Liver (tissue), 9 donors: ENCODE measurements around the gene TAL2. TPM values are rescaled to one million over a fixed set of nuclear protein-coding genes. Genes with fewer than 3 reads are reported as not detected.

ENCODE experiments used
- DNase-seq: peaks from one replicate; pipeline ENCODE4 v3.0.0-alpha.2; 2017; ENCODE audit warnings: low spot score
- H3K27ac ChIP-seq, 2 donors: one replicate each; pipeline ENCODE4 v1.7.0; 2013; ENCODE audit warnings: inconsistent platforms in 2 of 2, low read length in 2 of 2, control low read depth in 1 of 2, low read depth in 1 of 2, mild to moderate bottlenecking in 1 of 2
- H3K27me3 ChIP-seq, 4 donors: one replicate each; pipeline versions ENCODE4 v1.6.1 to v1.7.0; 2013; ENCODE audit warnings: low read length in 3 of 4, inconsistent platforms in 1 of 4, mild to moderate bottlenecking in 1 of 4, moderate library complexity in 1 of 4; ENCODE audit not compliant: control insufficient read depth in 4 of 4, insufficient read depth in 4 of 4
- H3K36me3 ChIP-seq, 4 donors: one replicate each; pipeline versions ENCODE4 v1.6.1 to v1.7.0; 2013; ENCODE audit warnings: low read length in 3 of 4, mild to moderate bottlenecking in 3 of 4, low read depth in 1 of 4, moderate library complexity in 1 of 4; ENCODE audit not compliant: control insufficient read depth in 4 of 4, insufficient read depth in 3 of 4
- H3K4me1 ChIP-seq, 4 donors: one replicate each; pipeline versions ENCODE4 v1.6.1 to v1.7.0; 2013; ENCODE audit warnings: low read length in 3 of 4, mild to moderate bottlenecking in 3 of 4, moderate library complexity in 1 of 4; ENCODE audit not compliant: control insufficient read depth in 4 of 4, insufficient read depth in 4 of 4
- H3K4me3 ChIP-seq, 3 donors: one replicate each; pipeline versions ENCODE4 v1.6.1 to v1.7.0; 2013; ENCODE audit warnings: low read length in 3 of 3, control low read depth in 1 of 3, low read depth in 1 of 3, mild to moderate bottlenecking in 1 of 3
- H3K9ac ChIP-seq, 2 donors: one replicate each; pipeline ENCODE4 v1.7.0; 2013; ENCODE audit warnings: low read length in 2 of 2, mild to moderate bottlenecking in 2 of 2, moderate library complexity in 2 of 2, control low read depth in 1 of 2, low read depth in 1 of 2
- H3K9me3 ChIP-seq, 4 donors: one replicate each; pipeline versions ENCODE4 v1.6.1 to v1.7.0; 2013; ENCODE audit warnings: low read length in 3 of 4; ENCODE audit not compliant: control insufficient read depth in 4 of 4
- ATF3 ChIP-seq: IDR thresholded peaks from 2 replicates; pipeline ENCODE4 v1.6.1; 2016; ENCODE audit warnings: antibody characterized with exemption
- CTCF ChIP-seq: fragments of 150-350 bp; IDR thresholded peaks from 2 replicates; pipeline ENCODE4 v1.5.1; 2017; ENCODE audit warnings: improper control_type of control experiment, low read depth, low read length; ENCODE audit not compliant: missing input control
- FOXA1 ChIP-seq: IDR thresholded peaks from 2 replicates; pipeline ENCODE4 v1.6.1; 2016; ENCODE audit warnings: antibody characterized with exemption
- FOXA2 ChIP-seq: IDR thresholded peaks from 2 replicates; pipeline ENCODE4 v1.6.1; 2016; ENCODE audit warnings: antibody characterized with exemption
- GABPA ChIP-seq, 2 donors: IDR thresholded peaks in 1 of 2; conservative IDR thresholded peaks in 1 of 2; 2 replicates each; pipeline ENCODE4 v1.6.1; 2016; ENCODE audit warnings: antibody characterized with exemption in 2 of 2, mild to moderate bottlenecking in 1 of 2, moderate library complexity in 1 of 2
- HNF4A ChIP-seq, 2 donors: conservative IDR thresholded peaks; 2 replicates each; pipeline ENCODE4 v1.6.1; 2016; ENCODE audit warnings: antibody characterized with exemption in 2 of 2, mild to moderate bottlenecking in 2 of 2
- HNF4G ChIP-seq: IDR thresholded peaks from 2 replicates; pipeline ENCODE4 v1.6.1; 2016; ENCODE audit warnings: antibody characterized with exemption
- JUND ChIP-seq, 2 donors: IDR thresholded peaks; 2 replicates each; pipeline ENCODE4 v1.6.1; 2016; ENCODE audit warnings: antibody characterized with exemption in 2 of 2
- NR2F2 ChIP-seq: IDR thresholded peaks from 2 replicates; pipeline ENCODE4 v1.6.1; 2016; ENCODE audit warnings: antibody characterized with exemption
- RAD21 ChIP-seq, 2 donors: IDR thresholded peaks; 2 replicates each; pipeline ENCODE4 v1.6.1; 2016; ENCODE audit warnings: antibody characterized with exemption in 2 of 2, mild to moderate bottlenecking in 2 of 2
- REST ChIP-seq: IDR thresholded peaks from 2 replicates; pipeline ENCODE4 v1.6.1; 2016; ENCODE audit warnings: antibody characterized with exemption, mild to moderate bottlenecking
- RXRA ChIP-seq, 2 donors: IDR thresholded peaks; 2 replicates each; pipeline ENCODE4 v1.6.1; 2017 to 2018; ENCODE audit warnings: antibody characterized with exemption in 2 of 2, mild to moderate bottlenecking in 1 of 2
- SP1 ChIP-seq: IDR thresholded peaks from 2 replicates; pipeline ENCODE4 v1.6.1; 2018; ENCODE audit warnings: antibody characterized with exemption, mild to moderate bottlenecking
- TAF1 ChIP-seq: conservative IDR thresholded peaks from 2 replicates; pipeline ENCODE4 v1.6.1; 2016; ENCODE audit warnings: antibody characterized with exemption, mild to moderate bottlenecking
- YY1 ChIP-seq: IDR thresholded peaks from 2 replicates; pipeline ENCODE4 v1.6.1; 2016; ENCODE audit warnings: antibody characterized with exemption, mild to moderate bottlenecking
- ZBTB33 ChIP-seq: IDR thresholded peaks from 2 replicates; pipeline ENCODE4 v1.6.1; 2016; ENCODE audit warnings: antibody characterized with exemption
- WGBS: extraction: QIAGEN DNeasy Blood & Tissue Kit; methylation state at CpG from one replicate; pipeline ENCODE4 v1.1.7; 2013; 5-methylcytosine and 5-hydroxymethylcytosine counted together
- polyA plus RNA-seq, 2 donors: library from polyadenylated mRNA; stranded (reverse) in 1 of 2; unstranded in 1 of 2; fragments of 200-250 nt in 1 of 2; fragments of >200 nt in 1 of 2; fragmentation: Nextera tagmentation in 1 of 2; extraction: Ambion mirVana in 1 of 2; gene quantifications; one replicate each; pipeline versions ENCODE4 v1.2.1 to v1.2.3, GENCODE V29; 2013 to 2015
- total RNA-seq, 2 donors: library from RNA; depleted of rRNA; stranded (reverse); fragments of >200 nt; gene quantifications; one replicate each; pipeline ENCODE4 v1.2.3, GENCODE V29; 2014
- TF ChIP-seq, protein P1 (sequence below): IDR thresholded peaks from 2 replicates; pipeline ENCODE4 v1.6.1; 2016; ENCODE audit warnings: antibody characterized with exemption
- donor health status: healthy.
- donor health status: healthy.
- donor health status: healthy.
- donor health status: healthy.
- donor health status: healthy.

Gene TAL2
- total and polyA plus RNA-seq, 4 donors, result 0.19 to 0.20 TPM; not detected in 2

DNA sequence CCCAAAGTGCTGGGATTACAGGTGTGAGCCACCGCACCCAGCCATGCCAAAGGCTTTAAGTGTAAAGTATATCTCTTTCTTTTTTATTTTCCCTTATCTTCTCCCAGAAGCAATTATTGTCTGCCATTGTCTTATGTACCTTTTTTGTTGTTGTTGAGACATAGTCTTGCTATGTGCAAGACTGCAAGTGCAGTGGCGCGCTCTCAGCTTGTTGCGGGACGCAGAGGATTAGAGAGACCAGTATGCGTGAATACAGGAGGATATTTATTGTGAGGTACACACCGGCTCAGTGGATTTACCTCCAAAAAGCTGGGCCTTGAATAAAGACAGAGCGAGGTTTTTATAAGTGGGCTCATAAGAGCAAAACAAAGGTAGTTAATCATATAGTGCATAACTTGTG is 43.9 kb downstream of the TAL2 start:
- Histone ChIP-seq H3K9ac (no peak overlapping the region), H3K4me3 (no peak overlapping the region), H3K4me1 (no peaks in the 10 kb centered on the region), H3K27me3 (no peaks in the 10 kb centered on the region), H3K9me3 (no peaks in the 10 kb centered on the region), H3K36me3 (no peaks in the 10 kb centered on the region), H3K27ac (no peak overlapping the region)
- no peak for TF ChIP-seq TAF1
- TF ChIP-seq JUND (IDR thresholded peaks at IDR 0.05), result no peak
- TF ChIP-seq NR2F2, result no peak
- no peak for DNase-seq
- 97% methylated on average over 8 of the region's 8 CpGs for WGBS

DNA sequence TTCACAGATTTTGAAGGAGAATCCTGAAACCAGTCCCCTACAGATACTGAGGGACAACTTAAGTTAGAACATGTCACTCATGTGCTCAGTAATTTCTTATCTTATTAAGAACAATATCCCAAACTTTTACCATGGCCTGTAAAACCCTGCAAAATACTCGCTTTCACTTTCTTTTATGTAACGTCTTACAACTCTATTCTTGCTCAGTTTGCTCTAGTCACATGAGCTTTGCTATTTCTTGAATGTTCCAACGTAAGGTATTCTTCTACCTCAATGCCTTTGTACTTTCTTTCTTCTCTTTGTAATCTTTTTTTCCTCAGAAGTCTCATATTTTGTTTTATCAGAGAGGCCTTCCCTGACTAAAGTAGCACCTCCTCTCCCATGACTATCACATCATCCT is 46.1 kb downstream of the TAL2 start:
- no peak for DNase-seq
- no peak for TF ChIP-seq YY1
- no peak for TF ChIP-seq GABPA (IDR thresholded peaks at IDR 0.05 in 1 of 2, conservative IDR thresholded peaks at IDR 0.05 in 1 of 2)
- TF ChIP-seq JUND (IDR thresholded peaks at IDR 0.05), result no peak
- TF ChIP-seq ATF3, result no peak
- no peak for TF ChIP-seq REST
- no peak overlapping the region for H3K4me3 ChIP-seq

DNA sequence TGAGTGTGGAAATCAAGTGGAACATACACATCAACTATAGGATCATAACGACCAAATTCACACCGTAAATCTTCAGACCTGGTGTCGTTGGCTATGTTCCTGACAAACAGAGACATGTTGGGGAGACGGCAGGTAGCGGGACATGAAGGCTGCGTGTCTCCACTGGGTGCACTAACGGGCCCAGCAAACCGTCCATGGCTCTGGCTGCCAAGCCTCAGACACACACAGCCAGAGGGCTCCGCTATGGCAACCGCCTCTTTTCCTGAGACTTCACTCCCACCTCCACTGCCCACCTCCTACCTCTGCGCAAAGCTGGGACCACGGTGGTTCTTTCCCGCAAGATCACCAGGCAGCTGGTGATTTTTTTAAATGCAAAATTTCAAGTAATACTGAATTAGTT is 48.4 kb downstream of the TAL2 start:
- H3K9me3 ChIP-seq, result no peaks in the 10 kb centered on the region
- no peak overlapping the region for H3K9ac ChIP-seq
- H3K4me3 ChIP-seq, result no peak overlapping the region
- TF ChIP-seq HNF4G (no peak), GABPA (IDR thresholded peaks at IDR 0.05 in 1 of 2, conservative IDR thresholded peaks at IDR 0.05 in 1 of 2) (no peak)
- H3K27ac ChIP-seq, result no peak overlapping the region
- 97% methylated on average over 13 of the region's 13 CpGs for WGBS
- no peaks in the 10 kb centered on the region for H3K36me3 ChIP-seq
- no peak for DNase-seq
- H3K27me3 ChIP-seq, result no peaks in the 10 kb centered on the region
- no peaks in the 10 kb centered on the region for H3K4me1 ChIP-seq

More for the DNA sequence above, 46.1 kb downstream of the TAL2 start:
- WGBS, result 57% methylated on average over 3 of the region's 3 CpGs
- Histone ChIP-seq H3K27me3 (no peaks in the 10 kb centered on the region), H3K27ac (no peak overlapping the region), H3K9me3 (no peaks in the 10 kb centered on the region), H3K4me1 (no peaks in the 10 kb centered on the region), H3K9ac (no peak overlapping the region), H3K36me3 (no peaks in the 10 kb centered on the region)

DNA sequence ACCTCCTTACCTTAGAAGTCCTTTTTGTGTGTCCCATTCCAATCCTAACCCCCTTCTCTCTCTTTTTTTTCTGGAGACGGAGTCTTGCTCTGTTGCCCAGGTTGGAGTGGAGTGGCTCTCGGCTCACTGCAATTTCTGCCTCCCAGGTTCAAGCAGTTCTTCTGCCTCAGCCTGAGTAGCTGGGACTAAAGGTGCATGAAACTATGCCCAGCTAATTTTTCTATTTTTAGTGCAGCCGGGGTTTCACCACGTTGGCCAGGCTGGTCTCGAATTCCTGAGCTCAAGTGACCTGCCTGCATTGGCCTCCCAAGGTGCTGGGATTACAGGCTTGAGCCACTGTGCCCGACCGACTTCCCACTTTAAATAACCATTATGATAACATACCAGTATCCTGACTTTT is 49.6 kb downstream of the TAL2 start:
- H3K27ac ChIP-seq, result no peak overlapping the region
- no peaks in the 10 kb centered on the region for H3K27me3 ChIP-seq
- H3K9ac ChIP-seq, result no peak overlapping the region
- WGBS, result 93% methylated on average over 7 of the region's 7 CpGs
- no peak for DNase-seq
- H3K4me3 ChIP-seq, result no peak overlapping the region
- no peaks in the 10 kb centered on the region for H3K4me1 ChIP-seq
- H3K36me3 ChIP-seq, result no peaks in the 10 kb centered on the region
- no peaks in the 10 kb centered on the region for H3K9me3 ChIP-seq
- TF ChIP-seq, protein P1, sequence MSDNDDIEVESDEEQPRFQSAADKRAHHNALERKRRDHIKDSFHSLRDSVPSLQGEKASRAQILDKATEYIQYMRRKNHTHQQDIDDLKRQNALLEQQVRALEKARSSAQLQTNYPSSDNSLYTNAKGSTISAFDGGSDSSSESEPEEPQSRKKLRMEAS, result no peak
- TF ChIP-seq YY1 (no peak), TAF1 (no peak), ZBTB33 (no peak), CTCF (no peak), HNF4A (conservative IDR thresholded peaks at IDR 0.05) (no peak), SP1 (no peak), RAD21 (IDR thresholded peaks at IDR 0.05) (no peak), GABPA (IDR thresholded peaks at IDR 0.05 in 1 of 2, conservative IDR thresholded peaks at IDR 0.05 in 1 of 2) (no peak), FOXA1 (no peak), ATF3 (no peak), NR2F2 (no peak), RXRA (IDR thresholded peaks at IDR 0.05) (no peak), FOXA2 (no peak)
